ENCODE data around the gene GNB5. TPM values are rescaled to one million over a fixed set of nuclear protein-coding genes. Genes with fewer than 3 reads are reported as not detected.

GNB5 gene
- total RNA-seq, 1 experiment from 2014 or later: 22.8 TPM

GRCh38 chr15:52111517-52112202 lies 79.5 kb downstream of the GNB5 start:
- no TSS peak for BruUV-seq (replicated peaks)
- POLR2A ChIA-PET (ENCODE audit: low non-redundant PET): interaction anchor here (0.6 kb wide), 1 partner anchor 131 kb away, joined by 5 read pairs; no protein-coding TSS in a partner anchor
- CTCF ChIA-PET: no interaction called here
- H3K9me3 ChIP-seq (ENCODE audit: low read depth, low read length, poor library complexity, severe bottlenecking): no peaks in the 10 kb centered on the region
- TF ChIP-seq EZH2 (IDR thresholded peaks at IDR 0.05; ENCODE audit: borderline replicate concordance, low read depth, low read length, poor library complexity, severe bottlenecking) (no peak), CTCF (conservative IDR thresholded peaks at IDR 0.05; ENCODE audit: low read depth, low read length) (no peak)
- peak overlapping the region; percentile 35 for H3K4me3 ChIP-seq (ENCODE audit: low read depth, low read length, poor library complexity, severe bottlenecking)
- H3K36me3 ChIP-seq (ENCODE audit: insufficient read depth, low read length, poor library complexity, severe bottlenecking): no peaks in the 10 kb centered on the region
- DNase-seq (ENCODE audit: low spot score): no peak
- intact Hi-C loops (cut with micrococcal nuclease; ENCODE audit: unreplicated experiment): no loop called here
- H3K4me1 ChIP-seq (ENCODE audit: insufficient read depth, low read length, poor library complexity, severe bottlenecking): peaks cover 6% of the 10 kb centered on the region
- no peaks in the 10 kb centered on the region for H3K27me3 ChIP-seq (replicated peaks; ENCODE audit: insufficient read depth, low read depth, low read length, poor library complexity)
- no peak overlapping the region for H3K27ac ChIP-seq (ENCODE audit: low read depth, low read length, poor library complexity, severe bottlenecking)

GRCh38 chr15:52109559-52110451 lies 81.4 kb downstream of the GNB5 start:
- no TSS peak for BruUV-seq (replicated peaks)
- POLR2A ChIA-PET (ENCODE audit: low non-redundant PET): interaction anchor here (0.7 kb wide), 1 partner anchor 148 kb away, joined by 3 read pairs; no protein-coding TSS in a partner anchor
- no peak for TF ChIP-seq CTCF (conservative IDR thresholded peaks at IDR 0.05; ENCODE audit: low read depth, low read length)
- TF ChIP-seq EZH2 (IDR thresholded peaks at IDR 0.05; ENCODE audit: borderline replicate concordance, low read depth, low read length, poor library complexity, severe bottlenecking): no peak

GRCh38 chr15:52107238-52107637 lies 84.0 kb downstream of the GNB5 start:
- CTCF ChIA-PET: no interaction called here

More at GRCh38 chr15:52109559-52110451, 81.4 kb downstream of the GNB5 start:
- no peaks in the 10 kb centered on the region for H3K36me3 ChIP-seq (ENCODE audit: insufficient read depth, low read length, poor library complexity, severe bottlenecking)
- no peak overlapping the region for H3K4me3 ChIP-seq (ENCODE audit: low read depth, low read length, poor library complexity, severe bottlenecking)
- H3K27me3 ChIP-seq (replicated peaks; ENCODE audit: insufficient read depth, low read depth, low read length, poor library complexity): no peaks in the 10 kb centered on the region
- DNase-seq (ENCODE audit: low spot score): no peak
- H3K27ac ChIP-seq (ENCODE audit: low read depth, low read length, poor library complexity, severe bottlenecking): no peak overlapping the region
- H3K9me3 ChIP-seq (ENCODE audit: low read depth, low read length, poor library complexity, severe bottlenecking): no peaks in the 10 kb centered on the region
- CTCF ChIA-PET: no interaction called here
- no peaks in the 10 kb centered on the region for H3K4me1 ChIP-seq (ENCODE audit: insufficient read depth, low read length, poor library complexity, severe bottlenecking)
- intact Hi-C loops (cut with micrococcal nuclease; ENCODE audit: unreplicated experiment): no loop called here

More at GRCh38 chr15:52107238-52107637, 84.0 kb downstream of the GNB5 start:
- no peak overlapping the region for H3K4me3 ChIP-seq (ENCODE audit: low read depth, low read length, poor library complexity, severe bottlenecking)
- no peak for DNase-seq (ENCODE audit: low spot score)
- POLR2A ChIA-PET (ENCODE audit: low non-redundant PET): no interaction called here
- no peak for TF ChIP-seq CTCF (conservative IDR thresholded peaks at IDR 0.05; ENCODE audit: low read depth, low read length)
- no peaks in the 10 kb centered on the region for H3K9me3 ChIP-seq (ENCODE audit: low read depth, low read length, poor library complexity, severe bottlenecking)
- BruUV-seq (replicated peaks): no TSS peak
- intact Hi-C loops (cut with micrococcal nuclease; ENCODE audit: unreplicated experiment): no loop called here
- no peak overlapping the region for H3K27ac ChIP-seq (ENCODE audit: low read depth, low read length, poor library complexity, severe bottlenecking)
- H3K27me3 ChIP-seq (replicated peaks; ENCODE audit: insufficient read depth, low read depth, low read length, poor library complexity): no peaks in the 10 kb centered on the region
- no peaks in the 10 kb centered on the region for H3K36me3 ChIP-seq (ENCODE audit: insufficient read depth, low read length, poor library complexity, severe bottlenecking)
- H3K4me1 ChIP-seq (ENCODE audit: insufficient read depth, low read length, poor library complexity, severe bottlenecking): no peaks in the 10 kb centered on the region

Data from A673 (cell line).